B cell (primary cell): ENCODE data around the gene FRG2.

Source experiments
- EZH2 ChIP-seq: IDR thresholded peaks from 2 replicates; pipeline ENCODE4 v1.6.1; 2012; ENCODE audit warnings: borderline replicate concordance, low read depth, mild to moderate bottlenecking, moderate library complexity, low read length; ENCODE audit not compliant: insufficient read depth, poor library complexity, severe bottlenecking
- TF ChIP-seq, protein P1 (sequence below): fragments of 200-600 bp; IDR thresholded peaks from one replicate; pipeline ENCODE4 v1.8.0; 2022; ENCODE audit warnings: antibody characterized with exemption, mild to moderate bottlenecking

DNA sequence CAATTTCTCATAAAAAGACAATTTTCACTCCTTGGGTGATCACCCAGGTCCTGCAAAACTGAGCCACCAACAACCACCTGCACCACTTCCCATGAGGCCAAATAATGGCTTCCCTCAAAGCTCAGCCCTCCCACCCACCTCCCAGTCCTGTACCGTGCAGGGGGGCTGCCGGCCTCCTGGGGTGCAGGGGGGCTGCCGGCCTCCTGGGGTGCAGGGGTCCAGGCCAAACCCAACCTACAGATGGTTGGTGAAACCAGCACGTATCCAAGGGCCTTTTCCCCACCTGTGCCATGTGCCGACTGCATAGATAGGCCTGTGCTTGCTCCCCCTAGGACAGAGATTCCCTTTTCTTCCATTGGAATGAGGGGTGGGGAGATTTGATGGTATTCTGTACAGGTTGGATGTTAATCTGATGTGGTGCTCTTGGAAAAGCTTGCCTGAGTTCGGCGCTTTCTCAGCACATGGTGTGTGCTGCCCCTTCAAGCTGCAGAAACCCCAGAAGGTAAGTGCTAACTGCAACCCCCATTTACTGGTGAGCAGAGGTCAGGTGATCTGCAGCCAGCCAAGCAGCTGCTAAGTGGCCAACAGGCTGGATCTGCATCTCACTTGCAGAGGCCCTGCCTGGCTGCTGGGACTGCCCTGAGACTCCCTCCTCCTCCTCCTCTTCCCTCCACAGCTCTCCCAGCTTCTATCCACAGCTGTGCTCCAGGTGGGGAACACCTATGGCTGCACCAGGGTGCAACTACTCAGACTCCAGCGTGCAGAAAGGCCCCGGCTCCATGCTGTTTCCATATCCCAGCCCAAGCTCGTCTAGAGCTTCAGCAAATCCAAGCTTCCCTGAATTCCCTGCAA is 47.6 kb downstream of the FRG2 start:
- TF ChIP-seq, protein P1, sequence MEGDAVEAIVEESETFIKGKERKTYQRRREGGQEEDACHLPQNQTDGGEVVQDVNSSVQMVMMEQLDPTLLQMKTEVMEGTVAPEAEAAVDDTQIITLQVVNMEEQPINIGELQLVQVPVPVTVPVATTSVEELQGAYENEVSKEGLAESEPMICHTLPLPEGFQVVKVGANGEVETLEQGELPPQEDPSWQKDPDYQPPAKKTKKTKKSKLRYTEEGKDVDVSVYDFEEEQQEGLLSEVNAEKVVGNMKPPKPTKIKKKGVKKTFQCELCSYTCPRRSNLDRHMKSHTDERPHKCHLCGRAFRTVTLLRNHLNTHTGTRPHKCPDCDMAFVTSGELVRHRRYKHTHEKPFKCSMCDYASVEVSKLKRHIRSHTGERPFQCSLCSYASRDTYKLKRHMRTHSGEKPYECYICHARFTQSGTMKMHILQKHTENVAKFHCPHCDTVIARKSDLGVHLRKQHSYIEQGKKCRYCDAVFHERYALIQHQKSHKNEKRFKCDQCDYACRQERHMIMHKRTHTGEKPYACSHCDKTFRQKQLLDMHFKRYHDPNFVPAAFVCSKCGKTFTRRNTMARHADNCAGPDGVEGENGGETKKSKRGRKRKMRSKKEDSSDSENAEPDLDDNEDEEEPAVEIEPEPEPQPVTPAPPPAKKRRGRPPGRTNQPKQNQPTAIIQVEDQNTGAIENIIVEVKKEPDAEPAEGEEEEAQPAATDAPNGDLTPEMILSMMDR = no peak
- no peak for TF ChIP-seq EZH2
